SK-N-MC (cell line): ENCODE results near the gene TXNDC15.

Experiments used
- DNase-seq: peaks from one replicate; pipeline ENCODE4 v3.0.0-alpha.2; 2011; ENCODE audit warnings: low read depth, low spot score
- H3K27ac ChIP-seq: fragments of 200-600 bp; sonication (generic); 2 replicates; pipeline ENCODE4 v1.5.1; 2016; ENCODE audit warnings: mixed run types
- H3K36me3 ChIP-seq: fragments of 200-600 bp; sonication (generic); 2 replicates; pipeline ENCODE4 v1.6.1; 2017; ENCODE audit warnings: antibody characterized with exemption, low read length, mixed read lengths; ENCODE audit not compliant: insufficient read depth
- H3K4me3 ChIP-seq: fragments of 200-600 bp; sonication (generic); 2 replicates; pipeline ENCODE4 v1.5.1; 2016
- H3K9ac ChIP-seq: fragments of 200-600 bp; sonication (generic); 2 replicates; pipeline ENCODE4 v1.8.0; 2017; ENCODE audit warnings: mixed run types, mixed read lengths; ENCODE audit not compliant: insufficient read length
- H3K9me3 ChIP-seq: fragments of 200-600 bp; sonication (generic); 2 replicates; pipeline ENCODE4 v1.6.1; 2017; ENCODE audit warnings: low read depth, mild to moderate bottlenecking, antibody characterized with exemption, low read length, moderate library complexity, mixed read lengths
- EZH2 ChIP-seq: fragments of 200-600 bp; sonication (generic); IDR thresholded peaks from one replicate; pipeline ENCODE4 v1.6.1; 2017; ENCODE audit warnings: antibody characterized with exemption
- FOXP2 ChIP-seq: optimal IDR thresholded peaks from 2 replicates; pipeline ENCODE3; 2011; ENCODE audit warnings: mild to moderate bottlenecking, moderate library complexity; ENCODE audit not compliant: insufficient read depth; ENCODE audit errors: extremely low read length, control extremely low read depth
- POLR2AphosphoS5 ChIP-seq: IDR thresholded peaks from 2 replicates; pipeline ENCODE4 v1.6.1; 2012; ENCODE audit warnings: mild to moderate bottlenecking, low read depth, low read length, borderline replicate concordance

TXNDC15 gene

DNA sequence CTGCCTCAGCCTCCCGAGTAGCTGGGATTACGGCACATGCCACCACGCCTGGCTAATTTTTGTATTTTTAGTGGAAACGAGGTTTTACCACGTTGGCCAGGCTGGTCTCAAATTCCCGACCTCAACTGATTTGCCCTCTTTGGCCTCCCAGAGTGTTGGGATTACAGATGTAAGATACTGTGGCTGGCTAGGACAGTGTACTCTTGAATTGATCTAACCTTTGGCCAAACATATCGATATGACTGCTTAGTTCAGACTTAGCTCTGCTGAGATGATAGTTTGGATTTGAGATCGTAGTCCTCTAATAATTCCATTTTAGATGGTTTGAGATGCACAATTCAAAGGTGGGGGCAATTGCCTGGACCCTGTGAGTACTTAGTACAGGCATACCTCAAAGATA, 15.2 kb downstream of the TXNDC15 start:
- Histone ChIP-seq H3K9me3 (no peaks in the 10 kb centered on the region), H3K9ac (no peak overlapping the region), H3K36me3 (peaks cover 7% of the 10 kb centered on the region), H3K27ac (no peak overlapping the region), H3K4me3 (no peak overlapping the region)
- TF ChIP-seq FOXP2 (no peak), POLR2AphosphoS5 (no peak), EZH2 (no peak)
- no peak for DNase-seq

DNA sequence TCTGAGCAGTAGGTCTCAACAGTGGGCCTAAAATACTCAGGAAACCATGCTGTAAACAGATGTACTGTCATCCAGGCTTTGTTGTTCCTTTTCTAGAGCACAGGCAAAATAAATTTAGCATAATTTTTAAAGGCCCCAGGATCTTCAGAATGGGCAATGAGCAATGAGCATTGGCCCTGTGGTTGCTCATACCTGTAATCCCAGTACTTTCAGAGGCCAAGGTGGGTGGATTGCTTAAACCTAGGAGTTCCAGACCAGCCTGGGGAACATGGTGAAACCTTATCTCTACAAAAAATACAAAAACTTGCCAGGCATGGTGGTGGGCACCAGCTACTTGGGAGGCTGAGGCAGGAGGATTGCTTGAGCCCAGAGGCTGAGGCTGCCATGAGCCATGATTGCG, 17.3 kb downstream of the TXNDC15 start:
- TF ChIP-seq POLR2AphosphoS5 = no peak
- TF ChIP-seq EZH2 = no peak
- TF ChIP-seq FOXP2 = no peak
- H3K27ac ChIP-seq = no peak overlapping the region
- H3K9ac ChIP-seq = no peak overlapping the region
- DNase-seq = no peak
- H3K4me3 ChIP-seq = no peak overlapping the region
- H3K36me3 ChIP-seq = peaks cover 7% of the 10 kb centered on the region
- H3K9me3 ChIP-seq = no peaks in the 10 kb centered on the region

DNA sequence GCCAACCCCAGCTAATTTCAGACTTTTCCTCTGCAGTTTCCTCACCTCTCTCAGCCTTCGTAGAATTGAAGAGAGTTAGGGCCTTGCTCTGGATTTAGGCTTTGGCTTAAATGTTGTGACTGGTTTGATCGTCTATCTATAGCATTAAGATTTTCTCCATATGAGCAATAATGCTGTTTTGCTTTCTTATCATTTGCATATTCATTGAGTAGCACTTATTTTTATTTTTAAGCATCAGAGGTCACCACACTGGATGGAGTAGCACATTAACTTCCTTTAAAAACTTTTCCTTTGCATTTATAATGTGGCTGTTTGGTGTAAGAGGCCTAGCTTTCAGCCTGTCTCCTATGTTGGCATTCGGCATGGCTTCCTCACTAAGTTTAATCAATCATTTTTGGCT, 18.1 kb downstream of the TXNDC15 start:
- peaks cover 7% of the 10 kb centered on the region for H3K36me3 ChIP-seq
- H3K4me3 ChIP-seq = 0 out of 2 replicates have a peak overlapping the region, but pooled peaks have one; percentile 47
- peak overlapping the region; percentile 82 for H3K27ac ChIP-seq
- no peak overlapping the region for H3K9ac ChIP-seq
- no peak for DNase-seq
- TF ChIP-seq EZH2 (no peak), POLR2AphosphoS5 (no peak), FOXP2 (no peak)
- H3K9me3 ChIP-seq = no peaks in the 10 kb centered on the region

GRCh38 chr5:134892926-134893325, 18.8 kb downstream of the TXNDC15 start:
- TF ChIP-seq EZH2 (no peak), POLR2AphosphoS5 (no peak), FOXP2 (no peak)
- Histone ChIP-seq H3K36me3 (peaks cover 7% of the 10 kb centered on the region), H3K9ac (peak overlapping the region; percentile 8), H3K4me3 (peak overlapping the region; percentile 47), H3K9me3 (no peaks in the 10 kb centered on the region), H3K27ac (peak overlapping the region; percentile 82)
- DNase-seq = no peak

GRCh38 chr5:134893748-134894505, 19.8 kb downstream of the TXNDC15 start:
- no peak for DNase-seq
- Histone ChIP-seq H3K27ac (no peak overlapping the region), H3K9ac (no peak overlapping the region), H3K9me3 (no peaks in the 10 kb centered on the region), H3K4me3 (no peak overlapping the region; the same call in 1 of the 2 replicates), H3K36me3 (peaks cover 7% of the 10 kb centered on the region)
- TF ChIP-seq POLR2AphosphoS5 (no peak), EZH2 (no peak), FOXP2 (no peak)

GRCh38 chr5:134902071-134902801, 28.1 kb downstream of the TXNDC15 start:
- no peak for DNase-seq
- Histone ChIP-seq H3K27ac (no peak overlapping the region), H3K36me3 (no peaks in the 10 kb centered on the region), H3K9me3 (no peaks in the 10 kb centered on the region), H3K9ac (no peak overlapping the region), H3K4me3 (no peak overlapping the region)
- TF ChIP-seq FOXP2 (no peak), POLR2AphosphoS5 (no peak), EZH2 (no peak)

GRCh38 chr5:134904610-134905245, 30.6 kb downstream of the TXNDC15 start, which contains the start of gene PCBD2:
Gene PCBD2 (plus strand): TSS chr5:134905131. CDS start chr5:134905140, 9 bp downstream.
- Histone ChIP-seq H3K4me3 (peak within 1 kb of the TSS; percentile 79), H3K27ac (peak within 1 kb of the TSS; percentile 85), H3K9ac (peak within 1 kb of the TSS; percentile 93), H3K9me3 (no peaks in the 10 kb centered on the region), H3K36me3 (no peaks in the 10 kb centered on the region)
- no peak for DNase-seq
- TF ChIP-seq EZH2 = no peak
- no peak for TF ChIP-seq FOXP2
- no peak; the same call in none of the 2 replicates for TF ChIP-seq POLR2AphosphoS5
